Neural crest cell (in vitro differentiated cells): ENCODE measurements around the gene ID2. TPM values are rescaled to one million over a fixed set of nuclear protein-coding genes. Genes with fewer than 3 reads are reported as not detected.

Experiments used
- DNase-seq: peaks from one replicate; pipeline ENCODE4 v3.0.0; 2021; ENCODE audit warnings: low read depth, mixed read lengths, low spot score
- H3K27ac Mint-ChIP-seq: one replicate; pipeline ENCODE4 v1.8.0; 2021; ENCODE audit warnings: mild to moderate bottlenecking, mixed read lengths; ENCODE audit not compliant: unreplicated experiment
- H3K27me3 Mint-ChIP-seq: 2 replicates; pipeline ENCODE4 v1.8.0; 2021; ENCODE audit warnings: low read depth, mild to moderate bottlenecking, mixed read lengths
- H3K36me3 Mint-ChIP-seq: 2 replicates; pipeline ENCODE4 v1.8.0; 2021; ENCODE audit warnings: low read depth, mild to moderate bottlenecking, mixed read lengths
- H3K4me1 Mint-ChIP-seq: 2 replicates; pipeline ENCODE4 v1.8.0; 2021; ENCODE audit warnings: mixed read lengths
- H3K4me3 Mint-ChIP-seq: one replicate; pipeline ENCODE4 v1.8.0; 2021; ENCODE audit warnings: mild to moderate bottlenecking, mixed read lengths
- H3K9me3 Mint-ChIP-seq: 2 replicates; pipeline ENCODE4 v1.8.0; 2021; ENCODE audit warnings: mixed read lengths
- total RNA-seq: library from RNA; stranded (reverse); gene quantifications from 2 replicates; pipeline ENCODE4 v1.2.1, GENCODE V29; 2021
- TF ChIP-seq, protein P1 (sequence below): fragments of 200-600 bp; sonication (generic); conservative IDR thresholded peaks from 2 replicates; pipeline ENCODE4 v1.5.0; 2021; ENCODE audit warnings: antibody characterized with exemption, mild to moderate bottlenecking

The ID2 gene
- total RNA-seq, 1 donor from 2014 or later, result 46.1 TPM

DNA sequence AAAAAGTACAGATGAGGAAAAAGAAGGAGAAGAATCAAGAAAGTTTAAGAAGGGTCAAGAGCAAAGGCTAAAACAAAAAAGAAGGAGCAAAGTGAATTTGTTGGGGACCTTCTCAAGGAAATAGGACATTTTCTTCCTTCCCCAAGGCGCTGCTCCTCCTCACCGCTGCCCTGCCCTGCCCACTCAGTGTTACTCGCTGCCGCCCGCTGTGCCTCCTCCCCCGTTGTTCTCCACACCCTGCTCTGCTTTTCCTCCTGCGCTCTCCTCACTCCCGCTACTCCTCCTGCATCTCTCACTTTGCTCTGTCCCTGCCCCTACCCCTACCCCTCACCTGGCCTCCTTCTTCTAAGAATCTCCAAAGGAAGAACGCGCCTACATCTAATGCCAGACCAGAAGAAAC is 50.7 kb downstream of the ID2 start:
- Mint-ChIP-seq H3K27ac (no peak overlapping the region), H3K4me3 (no peak overlapping the region), H3K36me3 (peaks cover 33% of the 10 kb centered on the region)

More for the DNA sequence above, 50.7 kb downstream of the ID2 start:
- no peaks in the 10 kb centered on the region for H3K27me3 Mint-ChIP-seq
- no peaks in the 10 kb centered on the region for H3K9me3 Mint-ChIP-seq
- TF ChIP-seq, protein P1, sequence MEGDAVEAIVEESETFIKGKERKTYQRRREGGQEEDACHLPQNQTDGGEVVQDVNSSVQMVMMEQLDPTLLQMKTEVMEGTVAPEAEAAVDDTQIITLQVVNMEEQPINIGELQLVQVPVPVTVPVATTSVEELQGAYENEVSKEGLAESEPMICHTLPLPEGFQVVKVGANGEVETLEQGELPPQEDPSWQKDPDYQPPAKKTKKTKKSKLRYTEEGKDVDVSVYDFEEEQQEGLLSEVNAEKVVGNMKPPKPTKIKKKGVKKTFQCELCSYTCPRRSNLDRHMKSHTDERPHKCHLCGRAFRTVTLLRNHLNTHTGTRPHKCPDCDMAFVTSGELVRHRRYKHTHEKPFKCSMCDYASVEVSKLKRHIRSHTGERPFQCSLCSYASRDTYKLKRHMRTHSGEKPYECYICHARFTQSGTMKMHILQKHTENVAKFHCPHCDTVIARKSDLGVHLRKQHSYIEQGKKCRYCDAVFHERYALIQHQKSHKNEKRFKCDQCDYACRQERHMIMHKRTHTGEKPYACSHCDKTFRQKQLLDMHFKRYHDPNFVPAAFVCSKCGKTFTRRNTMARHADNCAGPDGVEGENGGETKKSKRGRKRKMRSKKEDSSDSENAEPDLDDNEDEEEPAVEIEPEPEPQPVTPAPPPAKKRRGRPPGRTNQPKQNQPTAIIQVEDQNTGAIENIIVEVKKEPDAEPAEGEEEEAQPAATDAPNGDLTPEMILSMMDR, result no peak
- H3K4me1 Mint-ChIP-seq, result no peaks in the 10 kb centered on the region
- no peak for DNase-seq

Other genes with a start within 250 kb of the ID2 start
- 60.3 and 61.1 TPM in 2 replicates for gene KIDINS220, start 155.6 kb downstream of the ID2 start, total RNA-seq